Liver (tissue), 9 donors: ENCODE results near the gene MCF2L2. TPM values are rescaled to one million over a fixed set of nuclear protein-coding genes. Genes with fewer than 3 reads are reported as not detected.

Source experiments
- DNase-seq: peaks from one replicate; pipeline ENCODE4 v3.0.0-alpha.2; 2017; ENCODE audit warnings: low spot score
- H3K27ac ChIP-seq, 2 donors: one replicate each; pipeline ENCODE4 v1.7.0; 2013; ENCODE audit warnings: inconsistent platforms in 2 of 2, low read length in 2 of 2, control low read depth in 1 of 2, low read depth in 1 of 2, mild to moderate bottlenecking in 1 of 2
- H3K27me3 ChIP-seq, 4 donors: one replicate each; pipeline versions ENCODE4 v1.6.1 to v1.7.0; 2013; ENCODE audit warnings: low read length in 3 of 4, inconsistent platforms in 1 of 4, mild to moderate bottlenecking in 1 of 4, moderate library complexity in 1 of 4; ENCODE audit not compliant: control insufficient read depth in 4 of 4, insufficient read depth in 4 of 4
- H3K36me3 ChIP-seq, 4 donors: one replicate each; pipeline versions ENCODE4 v1.6.1 to v1.7.0; 2013; ENCODE audit warnings: low read length in 3 of 4, mild to moderate bottlenecking in 3 of 4, low read depth in 1 of 4, moderate library complexity in 1 of 4; ENCODE audit not compliant: control insufficient read depth in 4 of 4, insufficient read depth in 3 of 4
- H3K4me1 ChIP-seq, 4 donors: one replicate each; pipeline versions ENCODE4 v1.6.1 to v1.7.0; 2013; ENCODE audit warnings: low read length in 3 of 4, mild to moderate bottlenecking in 3 of 4, moderate library complexity in 1 of 4; ENCODE audit not compliant: control insufficient read depth in 4 of 4, insufficient read depth in 4 of 4
- H3K4me3 ChIP-seq, 3 donors: one replicate each; pipeline versions ENCODE4 v1.6.1 to v1.7.0; 2013; ENCODE audit warnings: low read length in 3 of 3, control low read depth in 1 of 3, low read depth in 1 of 3, mild to moderate bottlenecking in 1 of 3
- H3K9ac ChIP-seq, 2 donors: one replicate each; pipeline ENCODE4 v1.7.0; 2013; ENCODE audit warnings: low read length in 2 of 2, mild to moderate bottlenecking in 2 of 2, moderate library complexity in 2 of 2, control low read depth in 1 of 2, low read depth in 1 of 2
- H3K9me3 ChIP-seq, 4 donors: one replicate each; pipeline versions ENCODE4 v1.6.1 to v1.7.0; 2013; ENCODE audit warnings: low read length in 3 of 4; ENCODE audit not compliant: control insufficient read depth in 4 of 4
- ATF3 ChIP-seq: IDR thresholded peaks from 2 replicates; pipeline ENCODE4 v1.6.1; 2016; ENCODE audit warnings: antibody characterized with exemption
- CTCF ChIP-seq: fragments of 150-350 bp; IDR thresholded peaks from 2 replicates; pipeline ENCODE4 v1.5.1; 2017; ENCODE audit warnings: improper control_type of control experiment, low read depth, low read length; ENCODE audit not compliant: missing input control
- EGR1 ChIP-seq, 2 donors: IDR thresholded peaks; 2 replicates each; pipeline ENCODE4 v1.6.1; 2016 to 2018; ENCODE audit warnings: antibody characterized with exemption in 2 of 2, low read depth in 2 of 2
- FOXA1 ChIP-seq: IDR thresholded peaks from 2 replicates; pipeline ENCODE4 v1.6.1; 2016; ENCODE audit warnings: antibody characterized with exemption
- FOXA2 ChIP-seq: IDR thresholded peaks from 2 replicates; pipeline ENCODE4 v1.6.1; 2016; ENCODE audit warnings: antibody characterized with exemption
- GABPA ChIP-seq, 2 donors: IDR thresholded peaks in 1 of 2; conservative IDR thresholded peaks in 1 of 2; 2 replicates each; pipeline ENCODE4 v1.6.1; 2016; ENCODE audit warnings: antibody characterized with exemption in 2 of 2, mild to moderate bottlenecking in 1 of 2, moderate library complexity in 1 of 2
- HNF4A ChIP-seq, 2 donors: conservative IDR thresholded peaks; 2 replicates each; pipeline ENCODE4 v1.6.1; 2016; ENCODE audit warnings: antibody characterized with exemption in 2 of 2, mild to moderate bottlenecking in 2 of 2
- HNF4G ChIP-seq: IDR thresholded peaks from 2 replicates; pipeline ENCODE4 v1.6.1; 2016; ENCODE audit warnings: antibody characterized with exemption
- JUND ChIP-seq, 2 donors: IDR thresholded peaks; 2 replicates each; pipeline ENCODE4 v1.6.1; 2016; ENCODE audit warnings: antibody characterized with exemption in 2 of 2
- MAX ChIP-seq: IDR thresholded peaks from 2 replicates; pipeline ENCODE4 v1.6.1; 2016; ENCODE audit warnings: antibody characterized with exemption
- NR2F2 ChIP-seq: IDR thresholded peaks from 2 replicates; pipeline ENCODE4 v1.6.1; 2016; ENCODE audit warnings: antibody characterized with exemption
- RAD21 ChIP-seq, 2 donors: IDR thresholded peaks; 2 replicates each; pipeline ENCODE4 v1.6.1; 2016; ENCODE audit warnings: antibody characterized with exemption in 2 of 2, mild to moderate bottlenecking in 2 of 2
- RXRA ChIP-seq, 2 donors: IDR thresholded peaks; 2 replicates each; pipeline ENCODE4 v1.6.1; 2017 to 2018; ENCODE audit warnings: antibody characterized with exemption in 2 of 2, mild to moderate bottlenecking in 1 of 2
- SP1 ChIP-seq: IDR thresholded peaks from 2 replicates; pipeline ENCODE4 v1.6.1; 2018; ENCODE audit warnings: antibody characterized with exemption, mild to moderate bottlenecking
- TAF1 ChIP-seq: conservative IDR thresholded peaks from 2 replicates; pipeline ENCODE4 v1.6.1; 2016; ENCODE audit warnings: antibody characterized with exemption, mild to moderate bottlenecking
- YY1 ChIP-seq: IDR thresholded peaks from 2 replicates; pipeline ENCODE4 v1.6.1; 2016; ENCODE audit warnings: antibody characterized with exemption, mild to moderate bottlenecking
- ZBTB33 ChIP-seq: IDR thresholded peaks from 2 replicates; pipeline ENCODE4 v1.6.1; 2016; ENCODE audit warnings: antibody characterized with exemption
- WGBS: extraction: QIAGEN DNeasy Blood & Tissue Kit; methylation state at CpG from one replicate; pipeline ENCODE4 v1.1.7; 2013; 5-methylcytosine and 5-hydroxymethylcytosine counted together
- polyA plus RNA-seq, 2 donors: library from polyadenylated mRNA; stranded (reverse) in 1 of 2; unstranded in 1 of 2; fragments of 200-250 nt in 1 of 2; fragments of >200 nt in 1 of 2; fragmentation: Nextera tagmentation in 1 of 2; extraction: Ambion mirVana in 1 of 2; gene quantifications; one replicate each; pipeline versions ENCODE4 v1.2.1 to v1.2.3, GENCODE V29; 2013 to 2015
- total RNA-seq, 2 donors: library from RNA; depleted of rRNA; stranded (reverse); fragments of >200 nt; gene quantifications; one replicate each; pipeline ENCODE4 v1.2.3, GENCODE V29; 2014
- donor health status: healthy.
- donor health status: healthy.
- donor health status: healthy.
- donor health status: healthy.
- donor health status: healthy.

MCF2L2 gene
- total and polyA plus RNA-seq, 4 donors: 0.02 to 0.47 (median 0.17) TPM; not detected in 1

- no peak for TF ChIP-seq GABPA (IDR thresholded peaks at IDR 0.05 in 1 of 2, conservative IDR thresholded peaks at IDR 0.05 in 1 of 2)
Observed at GRCh38 chr3:183156266-183156665, 272.2 kb downstream of the MCF2L2 start (continued).

GRCh38 chr3:183155499-183155898, 272.9 kb downstream of the MCF2L2 start:
- H3K9ac ChIP-seq: no peak overlapping the region
- DNase-seq: no peak
- TF ChIP-seq SP1 (no peak), NR2F2 (no peak), ATF3 (no peak), CTCF (no peak), FOXA2 (no peak), HNF4A (conservative IDR thresholded peaks at IDR 0.05) (no peak), ZBTB33 (no peak), HNF4G (no peak), JUND (IDR thresholded peaks at IDR 0.05) (no peak), YY1 (no peak), FOXA1 (no peak), EGR1 (IDR thresholded peaks at IDR 0.05; ENCODE audit: low read depth in 2 of 2) (no peak), MAX (no peak), GABPA (IDR thresholded peaks at IDR 0.05 in 1 of 2, conservative IDR thresholded peaks at IDR 0.05 in 1 of 2) (no peak)
- 54% methylated on average over 4 of the region's 4 CpGs for WGBS
- H3K4me1 ChIP-seq: no peaks in the 10 kb centered on the region
- no peaks in the 10 kb centered on the region for H3K9me3 ChIP-seq
- no peak overlapping the region for H3K27ac ChIP-seq
- no peaks in the 10 kb centered on the region for H3K27me3 ChIP-seq
- H3K36me3 ChIP-seq: no peaks in the 10 kb centered on the region
- H3K4me3 ChIP-seq: no peak overlapping the region

GRCh38 chr3:183153210-183153950, 275.0 kb downstream of the MCF2L2 start:
- Histone ChIP-seq H3K27ac (no peak overlapping the region), H3K36me3 (no peaks in the 10 kb centered on the region), H3K9ac (no peak overlapping the region), H3K9me3 (no peaks in the 10 kb centered on the region), H3K4me3 (no peak overlapping the region), H3K4me1 (no peaks in the 10 kb centered on the region), H3K27me3 (no peaks in the 10 kb centered on the region)
- 90% methylated on average over 14 of the region's 14 CpGs for WGBS
- DNase-seq: no peak
- TF ChIP-seq EGR1 (IDR thresholded peaks at IDR 0.05; ENCODE audit: low read depth in 2 of 2) (no peak), GABPA (IDR thresholded peaks at IDR 0.05 in 1 of 2, conservative IDR thresholded peaks at IDR 0.05 in 1 of 2) (no peak), NR2F2 (no peak), ATF3 (no peak), CTCF (no peak), RXRA (IDR thresholded peaks at IDR 0.05) (no peak), MAX (no peak), ZBTB33 (no peak), HNF4A (conservative IDR thresholded peaks at IDR 0.05) (no peak), RAD21 (IDR thresholded peaks at IDR 0.05) (no peak), FOXA1 (no peak), FOXA2 (no peak), YY1 (no peak), HNF4G (no peak), SP1 (no peak), TAF1 (no peak)
